ENCODE results near the gene OR2A12.

- TF ChIP-seq CTCF (IDR thresholded peaks at IDR 0.05; ENCODE audit: low read depth, low read length) (no peak), MAX (IDR thresholded peaks at IDR 0.05; ENCODE audit: low read depth, low read length) (no peak)
These were observed 4.6 kb downstream of the OR2A12 start for GRCh38 chr7:144090667-144091066.

Measured in NB4 (cell line).